Measurements from ENCODE around the gene SHISAL2A.

The SHISAL2A gene

DNA sequence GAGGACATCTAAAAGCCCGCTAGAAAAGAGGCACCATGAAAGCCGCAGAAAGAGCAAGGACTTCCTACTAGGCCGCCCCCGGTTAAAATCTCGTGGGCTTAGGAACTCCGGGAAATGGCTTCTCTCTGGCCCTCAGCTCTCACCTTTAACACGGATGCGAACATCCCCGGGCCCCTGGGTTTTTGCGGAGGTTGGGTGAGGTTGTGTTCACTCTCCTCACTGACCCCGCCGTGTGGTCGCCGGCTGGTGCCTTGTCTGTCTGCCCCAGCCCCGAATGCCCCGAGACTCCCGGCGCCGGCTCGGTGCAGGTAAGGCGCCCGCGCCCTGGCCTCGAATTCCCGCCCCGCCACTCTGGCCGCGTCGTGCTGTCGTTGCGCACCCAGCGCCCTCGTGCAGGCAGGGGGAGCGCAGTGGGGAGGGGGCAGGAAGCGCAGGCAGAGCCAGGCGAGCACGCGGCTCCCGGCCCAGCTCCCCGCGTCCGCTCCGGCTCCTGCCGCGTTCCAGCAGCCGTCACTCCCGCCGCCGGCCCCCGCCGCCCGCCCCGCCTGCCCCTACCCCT is at the start of gene SHISAL2A:
TSS of gene SHISAL2A (plus strand) at position 437 of the 559 bp plus-strand sequence. CDS start 326 bp downstream, outside the sequence.
- DNase-seq (ENCODE audit: insufficient read length, low spot score) (no peak), FAIRE-seq (no peak)

DNA sequence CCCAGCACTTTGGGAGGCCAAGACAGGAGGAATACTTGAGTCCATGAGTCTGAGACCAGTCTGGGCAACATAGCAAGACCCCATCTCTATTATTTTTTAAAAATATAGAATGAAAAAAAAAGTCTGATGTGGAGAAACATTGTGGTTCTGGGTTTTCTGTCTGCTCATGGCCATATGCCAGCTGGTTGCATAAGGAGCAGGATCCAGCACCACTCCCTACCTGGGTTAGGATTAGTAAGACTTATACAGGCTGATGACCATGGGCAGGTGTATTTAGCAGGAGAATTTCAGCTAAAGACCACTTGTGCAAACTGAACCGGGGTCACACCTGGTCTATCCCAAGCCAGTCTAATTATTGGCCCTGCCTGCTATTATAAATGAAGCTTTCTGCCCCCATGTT is 47.5 kb upstream of the SHISAL2A start:
- FAIRE-seq (no peak), DNase-seq (ENCODE audit: insufficient read length, low spot score) (no peak)

DNA sequence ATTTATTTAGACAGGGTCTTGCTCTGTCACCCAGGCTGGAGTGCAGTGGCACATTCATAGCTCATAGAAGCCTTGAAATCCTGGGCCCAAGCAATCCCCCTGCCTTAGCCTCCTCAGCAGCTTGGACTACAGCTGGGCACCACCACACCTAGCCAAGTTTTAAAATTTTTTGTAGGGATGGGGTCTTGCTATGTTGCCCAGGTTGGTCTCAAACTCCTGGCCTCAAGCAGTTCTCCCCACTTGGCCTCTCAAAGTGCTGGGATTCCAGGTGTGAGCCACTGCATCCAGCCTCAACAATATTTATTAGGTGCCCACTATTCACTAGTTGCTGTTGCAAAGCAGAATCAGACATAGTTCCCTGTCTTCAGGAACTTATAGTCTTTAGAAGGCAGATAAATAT is 44.9 kb upstream of the SHISAL2A start:
- FAIRE-seq, result no peak
- no peak for DNase-seq (ENCODE audit: insufficient read length, low spot score)

DNA sequence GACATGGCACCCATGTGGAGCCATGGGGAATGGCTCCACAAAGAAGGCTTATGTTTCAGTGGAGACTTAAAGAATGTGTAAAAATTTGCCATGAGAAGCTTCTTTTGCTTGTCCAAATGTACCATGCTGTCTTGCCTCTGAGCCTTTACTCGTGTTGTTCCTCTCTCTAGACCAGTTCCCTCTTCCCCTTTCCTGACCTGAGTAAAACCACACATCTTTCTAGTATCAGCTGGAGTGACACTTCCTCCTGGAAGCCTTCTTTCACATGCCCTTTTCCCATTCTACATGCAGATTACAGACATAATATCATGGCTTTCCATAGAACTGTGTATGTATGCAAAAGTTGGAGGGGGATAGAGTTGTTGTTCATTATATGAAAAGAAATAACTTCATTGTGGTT is 44.4 kb upstream of the SHISAL2A start:
- FAIRE-seq (no peak), DNase-seq (ENCODE audit: insufficient read length, low spot score) (no peak)

DNA sequence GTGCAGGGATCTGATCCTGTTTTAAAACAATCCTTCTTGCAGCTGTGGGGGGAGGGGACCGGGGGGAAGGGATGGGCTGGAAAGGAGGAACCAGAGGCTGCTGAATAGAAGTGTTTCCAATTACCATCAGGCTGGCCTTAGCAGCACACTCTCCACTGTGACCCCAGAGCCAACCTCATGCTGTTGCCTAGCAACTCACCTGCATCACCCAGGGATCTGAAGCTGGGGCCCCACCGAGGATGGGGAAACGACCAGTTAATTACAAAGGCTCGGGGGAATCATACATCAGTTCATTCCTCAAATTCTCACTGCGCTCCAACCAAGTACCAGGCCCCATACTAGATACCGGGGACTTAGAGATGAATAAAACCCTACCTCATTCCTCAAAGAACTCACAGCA is 42.7 kb upstream of the SHISAL2A start:
- DNase-seq (ENCODE audit: insufficient read length, low spot score) (no peak), FAIRE-seq (no peak)

DNA sequence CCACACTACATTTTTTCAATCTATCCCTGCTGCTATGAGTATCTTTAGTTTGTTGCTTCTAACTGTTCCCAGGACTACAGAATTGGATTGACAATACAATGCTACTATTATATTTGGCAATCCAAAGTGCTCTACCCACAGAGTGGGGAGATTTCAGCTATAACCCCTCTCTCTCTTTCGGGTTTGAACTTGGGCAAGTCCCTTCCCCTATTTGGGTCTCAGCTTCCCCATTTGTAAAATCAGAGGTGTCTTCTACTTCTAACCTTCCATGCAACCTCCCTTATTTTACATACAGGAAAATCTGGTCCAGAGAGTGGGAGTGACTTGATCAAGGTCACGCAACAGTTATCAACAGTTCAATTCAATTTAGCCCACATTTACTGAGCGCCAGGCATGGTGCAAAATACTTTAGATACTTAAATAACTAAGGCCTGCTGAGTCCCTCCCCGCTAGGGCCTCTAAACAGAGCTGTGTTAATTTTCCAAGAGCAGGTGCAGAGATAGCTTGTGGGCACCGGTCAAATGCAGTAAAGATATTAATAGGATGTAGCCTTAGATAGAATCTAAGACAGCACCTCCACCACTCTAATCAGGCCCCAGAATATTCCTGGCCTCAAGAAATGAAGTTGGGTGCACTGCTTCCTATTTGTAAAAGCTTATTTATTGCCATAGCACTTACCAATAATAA is 40.2 kb upstream of the SHISAL2A start:
- FAIRE-seq (no peak), DNase-seq (ENCODE audit: insufficient read length, low spot score) (no peak)

DNA sequence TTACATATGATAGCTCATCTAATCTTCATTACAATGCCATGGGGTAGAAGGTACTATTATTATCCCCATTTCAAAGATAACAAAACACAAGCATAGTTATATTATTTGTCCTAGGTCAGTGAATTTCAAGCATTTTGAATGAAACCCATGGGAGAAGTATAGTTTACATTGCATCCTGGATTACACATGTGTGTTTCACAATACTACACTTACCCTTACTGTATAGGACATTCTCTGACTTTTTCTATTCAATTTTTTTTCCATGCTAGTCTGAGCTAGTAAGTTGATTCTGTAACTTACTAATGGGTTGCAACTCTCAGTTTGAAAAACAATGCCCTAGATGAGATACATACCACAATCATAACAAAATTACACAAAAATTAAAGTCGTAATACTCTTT is 39.5 kb upstream of the SHISAL2A start:
- no peak for DNase-seq (ENCODE audit: insufficient read length, low spot score)
- no peak for FAIRE-seq

DNA sequence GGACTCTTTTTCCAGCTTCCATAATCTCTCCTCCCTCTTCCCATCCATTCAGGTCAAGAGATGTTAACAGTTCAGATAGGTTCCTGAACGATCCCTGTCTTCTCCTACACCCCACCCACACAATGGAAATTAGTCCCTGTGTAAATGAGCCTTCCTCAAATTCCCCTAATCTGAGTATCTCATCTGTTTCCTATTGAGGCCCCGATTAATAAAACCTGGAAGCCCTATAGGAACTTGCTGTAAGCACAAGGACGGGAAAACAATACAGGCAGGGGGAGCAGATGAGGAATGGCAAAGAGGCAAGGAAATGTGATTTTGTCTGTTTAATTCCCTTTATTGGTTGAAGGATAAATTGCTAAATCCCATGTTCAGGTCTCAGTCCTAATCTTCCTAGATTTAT is 37.9 kb upstream of the SHISAL2A start:
- no peak for DNase-seq (ENCODE audit: insufficient read length, low spot score)
- no peak for FAIRE-seq

DNA sequence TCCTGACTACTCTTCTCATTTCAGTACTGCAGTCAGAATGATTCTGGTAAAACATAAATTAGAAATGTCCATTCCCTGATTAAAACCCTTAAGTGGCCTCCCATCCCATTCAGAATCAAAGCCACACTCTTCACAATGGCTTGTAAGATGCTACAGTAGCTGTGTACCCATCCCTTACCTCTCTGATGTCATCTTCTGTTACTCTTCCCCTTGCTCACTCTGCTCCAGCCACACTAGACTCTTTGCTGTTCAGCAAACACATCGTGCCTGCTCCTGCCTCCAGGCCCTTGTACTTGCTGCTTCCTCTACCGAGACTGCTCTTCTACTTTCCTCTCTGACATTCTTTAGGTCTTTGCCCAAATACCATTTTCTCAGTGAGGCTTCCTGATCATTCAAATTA is 35.1 kb upstream of the SHISAL2A start:
- no peak for FAIRE-seq
- no peak for DNase-seq (ENCODE audit: insufficient read length, low spot score)

DNA sequence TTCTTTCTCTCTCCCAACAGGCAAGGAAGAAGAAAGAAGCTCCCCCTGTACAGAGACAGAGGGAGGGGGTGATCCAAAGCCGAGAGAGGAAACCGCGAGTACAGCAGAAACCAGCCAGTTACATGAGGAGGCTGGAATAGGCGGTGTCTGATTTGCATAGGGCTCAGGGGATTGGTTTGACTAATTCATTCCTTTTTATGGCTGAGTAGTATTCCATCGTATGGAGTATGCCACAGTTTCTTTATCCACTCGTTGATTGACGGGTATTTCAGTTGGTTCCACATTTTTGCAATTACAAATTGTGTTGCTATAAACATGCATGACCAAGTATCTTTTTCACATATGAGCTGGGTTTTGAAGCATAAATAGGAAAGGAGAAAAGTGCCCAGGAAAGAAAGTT is 34.2 kb upstream of the SHISAL2A start:
- FAIRE-seq (no peak), DNase-seq (ENCODE audit: insufficient read length, low spot score) (no peak)

DNA sequence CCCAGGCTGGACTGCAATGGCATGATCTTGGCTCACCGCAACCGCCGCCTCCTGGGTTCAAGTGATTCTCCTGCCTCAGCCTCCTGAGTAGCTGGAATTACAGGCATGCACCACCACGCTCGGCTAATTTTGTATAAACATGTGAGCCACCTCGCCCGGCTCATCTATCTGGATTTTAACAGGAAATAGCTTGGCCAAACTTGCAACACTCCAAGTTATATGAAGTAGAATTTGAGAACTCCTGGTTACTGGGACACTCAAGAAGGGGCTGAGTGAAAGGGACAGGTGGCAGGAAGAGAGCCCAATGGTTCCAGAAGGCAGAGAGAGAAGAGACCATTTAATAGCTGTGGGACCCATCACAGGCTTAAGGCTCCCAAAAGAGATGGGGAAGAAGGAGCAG is 33.7 kb upstream of the SHISAL2A start:
- FAIRE-seq, result no peak
- no peak for DNase-seq (ENCODE audit: insufficient read length, low spot score)

DNA sequence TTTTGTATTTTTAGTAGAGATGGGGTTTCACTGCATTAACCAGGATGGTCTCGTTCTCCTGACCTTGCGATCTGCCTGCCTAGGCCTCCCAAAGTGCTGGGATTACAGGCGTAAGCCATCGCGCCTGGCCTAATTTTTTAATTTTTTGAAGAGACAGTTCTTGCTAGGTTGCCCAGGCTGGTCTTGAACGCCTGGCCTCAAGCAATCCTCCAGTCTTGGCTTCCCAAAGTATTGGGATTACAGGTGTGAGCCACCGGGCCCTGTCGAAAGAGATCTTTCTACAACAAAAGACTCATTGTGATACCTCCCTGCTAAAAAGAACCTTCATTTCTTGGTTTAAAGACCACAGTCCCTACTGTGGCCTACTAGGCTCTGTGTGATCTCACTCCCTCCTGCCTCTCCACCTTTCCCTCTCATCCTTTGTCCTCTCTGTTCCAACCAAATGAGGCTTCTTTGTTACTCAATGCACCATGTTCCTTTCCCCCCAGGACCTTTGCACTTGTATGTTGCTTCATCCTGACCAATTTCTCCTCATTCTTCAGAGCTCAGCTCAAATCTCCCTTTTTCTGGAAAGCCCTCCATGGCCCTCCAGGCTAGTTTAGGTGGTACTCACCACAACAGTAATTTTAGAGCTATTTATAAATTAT is 32.3 kb upstream of the SHISAL2A start:
- DNase-seq (ENCODE audit: insufficient read length, low spot score), result no peak
- no peak for FAIRE-seq

DNA sequence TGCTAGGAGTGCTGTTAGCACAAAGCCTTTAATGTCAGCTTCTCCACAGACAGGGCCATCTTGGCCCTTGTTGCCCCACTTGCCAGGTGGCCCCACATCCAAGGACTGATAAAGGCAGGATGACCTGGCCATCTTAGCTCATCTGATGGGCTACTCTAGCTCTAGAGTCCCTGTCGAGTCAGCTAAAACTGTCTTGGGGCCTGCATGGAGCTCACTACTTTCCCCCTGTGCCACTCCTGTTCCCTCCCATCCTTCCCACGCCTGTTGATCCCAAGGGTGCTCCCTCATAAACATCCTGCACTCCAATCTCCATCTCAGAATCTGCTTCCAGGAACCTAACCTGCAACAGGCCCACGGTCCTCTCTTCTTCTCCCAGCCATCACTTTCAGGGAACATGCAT is 31.4 kb upstream of the SHISAL2A start:
- no peak for DNase-seq (ENCODE audit: insufficient read length, low spot score)
- FAIRE-seq, result no peak

DNA sequence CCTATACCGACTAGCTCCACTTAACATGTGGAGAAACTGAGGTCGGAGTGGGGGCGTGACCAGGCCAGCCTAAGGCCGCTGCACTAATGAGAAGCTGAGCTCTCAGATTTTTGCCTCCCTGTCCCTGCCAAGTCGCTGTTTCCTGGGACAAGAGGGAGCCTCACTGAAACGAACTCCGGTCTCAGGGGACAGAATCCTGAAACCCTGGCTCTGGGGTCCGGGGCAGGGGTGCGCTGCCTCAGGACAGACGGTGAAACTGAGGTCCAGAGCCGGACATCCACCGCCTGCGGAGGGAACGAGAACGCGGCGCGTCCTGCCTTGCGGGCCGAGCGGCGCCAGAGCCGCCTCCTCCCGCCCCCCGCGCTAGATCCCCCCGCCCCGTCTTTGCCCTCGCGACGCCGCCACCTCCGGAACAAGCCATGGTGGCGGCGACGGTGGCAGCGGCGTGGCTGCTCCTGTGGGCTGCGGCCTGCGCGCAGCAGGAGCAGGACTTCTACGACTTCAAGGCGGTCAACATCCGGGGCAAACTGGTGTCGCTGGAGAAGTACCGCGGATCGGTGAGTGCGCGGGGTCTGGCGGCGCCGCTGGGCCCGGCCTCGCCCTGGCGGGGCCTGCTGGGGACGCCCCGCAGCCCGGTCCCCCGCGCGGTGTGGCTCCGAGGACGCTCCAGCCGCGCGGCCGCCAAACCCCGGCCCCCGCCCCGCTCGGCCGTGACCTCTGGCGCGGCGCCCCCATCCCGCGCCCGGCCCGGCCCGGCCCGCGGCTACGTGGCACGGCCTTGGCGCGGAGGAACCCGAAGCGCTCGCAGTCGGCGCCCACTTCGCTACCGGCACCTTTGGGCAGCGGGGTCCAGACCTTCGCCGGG is 30.7 kb upstream of the SHISAL2A start, which contains the start of gene GPX7:
TSS of gene GPX7 (plus strand) at position 381 of the 865 bp plus-strand sequence. CDS start at position 420, 39 bp downstream.
- FAIRE-seq (no peak), DNase-seq (ENCODE audit: insufficient read length, low spot score) (no peak)

DNA sequence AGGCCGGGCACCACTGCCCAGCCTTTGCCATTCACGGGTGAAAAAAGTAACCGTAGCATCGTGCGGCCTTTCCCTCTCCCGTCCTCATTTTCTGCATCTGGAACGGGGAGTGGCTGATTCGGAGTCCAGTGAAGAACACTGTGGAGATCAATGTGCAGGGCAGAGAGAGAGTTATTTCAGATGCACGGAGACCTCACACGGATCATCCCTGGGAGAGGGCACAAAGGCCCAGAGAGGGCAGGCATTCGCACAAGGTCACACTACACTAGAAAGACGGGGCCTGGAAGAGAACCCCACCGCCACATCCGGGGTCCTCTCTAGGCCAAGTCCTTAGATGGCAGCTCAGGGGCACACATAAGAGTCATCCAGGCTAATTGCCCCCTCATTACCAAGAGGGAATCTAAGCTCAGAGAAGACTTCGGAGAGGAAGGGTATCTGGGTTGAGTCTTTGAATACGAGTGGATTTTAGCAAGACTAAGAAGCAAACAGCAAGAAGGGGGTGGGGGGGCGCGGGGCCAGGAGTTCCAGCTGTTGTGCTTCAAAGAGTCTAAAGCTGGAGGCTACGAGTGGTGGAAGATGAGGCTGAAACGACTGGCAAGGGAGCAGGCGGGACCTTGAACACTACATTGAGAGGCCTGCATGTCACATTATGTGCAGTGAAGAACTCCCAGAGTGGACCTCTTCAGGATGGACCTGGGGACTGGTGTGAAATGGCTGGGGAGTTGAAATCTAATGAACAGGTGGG is 29.9 kb upstream of the SHISAL2A start:
- no peak for FAIRE-seq

DNA sequence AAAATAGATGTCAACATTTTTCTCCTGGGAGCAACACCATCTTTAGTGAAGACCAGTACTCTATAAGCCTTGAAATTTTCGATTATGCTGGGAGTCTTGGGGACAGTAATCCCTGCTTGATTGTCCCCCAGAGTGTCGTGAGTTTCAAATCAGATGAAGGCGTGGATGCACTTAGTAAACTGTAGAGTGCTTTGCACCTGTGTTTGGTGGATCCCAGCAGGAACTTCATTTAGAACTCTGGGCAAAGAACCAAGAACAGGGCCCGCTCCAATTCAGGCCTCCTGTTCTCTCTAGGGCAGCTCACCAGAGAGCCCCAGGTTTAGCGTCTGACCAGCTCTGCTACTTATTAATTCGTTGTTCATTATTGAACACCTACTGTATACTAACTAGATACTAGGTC is 29.3 kb upstream of the SHISAL2A start:
- DNase-seq (ENCODE audit: insufficient read length, low spot score) (no peak), FAIRE-seq (no peak)

More for the DNA sequence above, 29.9 kb upstream of the SHISAL2A start:
- DNase-seq (ENCODE audit: insufficient read length, low spot score), result no peak

DNA sequence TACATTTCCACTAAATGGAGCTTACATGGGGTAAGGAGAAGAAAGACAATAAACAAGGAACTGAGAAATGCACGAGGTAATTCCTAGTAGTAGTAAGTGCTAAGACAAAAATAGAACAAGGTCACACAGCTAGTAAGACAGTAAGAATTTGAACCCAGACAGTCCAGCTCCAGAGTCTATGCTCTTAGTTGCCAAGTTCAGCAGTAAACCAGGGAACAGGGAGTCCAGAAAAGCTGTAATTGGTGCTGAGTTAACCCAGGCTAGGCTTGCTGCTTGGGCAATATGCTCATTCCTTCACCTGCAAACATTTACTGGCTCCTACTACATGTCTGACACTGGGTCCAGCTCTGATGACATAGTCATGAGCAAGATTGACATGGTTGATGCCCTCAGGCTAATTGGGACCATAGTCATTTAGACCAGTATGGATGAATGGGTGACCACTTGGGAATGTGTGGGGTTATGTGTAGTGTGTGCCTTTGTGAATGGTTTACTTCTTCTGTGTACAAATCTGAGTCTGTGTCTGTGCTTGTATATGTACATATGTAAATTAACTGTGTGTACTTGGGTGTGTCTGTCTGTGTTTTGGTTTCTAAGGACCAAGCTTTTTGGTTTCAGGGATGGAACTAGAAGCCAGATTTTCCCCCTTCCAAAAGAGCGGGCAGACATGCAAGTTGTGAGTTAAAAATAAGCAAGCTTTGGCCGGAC is 28.8 kb upstream of the SHISAL2A start:
- DNase-seq (ENCODE audit: insufficient read length, low spot score) (no peak), FAIRE-seq (no peak)

DNA sequence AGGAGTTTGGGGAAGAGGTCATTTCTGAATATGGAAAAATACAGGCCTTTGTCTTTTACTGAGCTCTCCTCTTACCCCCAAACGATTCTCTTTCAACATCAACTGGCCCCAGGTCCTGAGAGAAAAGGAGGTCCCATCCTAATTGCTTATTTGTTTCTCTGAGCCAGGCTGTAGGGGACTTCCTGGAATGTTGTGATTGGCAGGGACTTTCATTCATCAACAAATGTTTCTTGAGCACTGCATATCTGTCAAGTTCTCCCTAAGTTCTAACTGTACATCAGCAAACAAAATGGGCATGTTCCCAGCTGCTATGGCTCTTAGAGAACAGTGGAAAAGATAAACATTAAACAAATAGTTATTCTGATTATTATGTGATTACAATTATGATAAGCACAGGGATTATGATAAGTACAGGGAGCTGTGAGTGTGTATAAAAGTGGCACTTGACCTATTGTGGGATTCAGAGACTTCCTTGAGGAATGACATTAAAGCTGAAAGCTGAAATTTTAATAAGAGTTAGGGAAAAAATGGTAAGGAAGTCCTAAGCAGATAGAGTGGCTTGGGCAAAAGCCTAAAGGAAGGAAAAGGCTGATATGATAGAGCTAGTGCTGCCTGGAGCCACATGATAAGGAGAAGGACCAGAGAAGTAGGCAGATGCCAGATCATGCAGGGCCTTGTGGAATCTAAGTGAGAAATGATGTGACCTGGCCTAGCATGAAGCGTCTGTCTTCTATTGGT is 19.2 kb upstream of the SHISAL2A start:
- FAIRE-seq (no peak), DNase-seq (ENCODE audit: insufficient read length, low spot score) (no peak)

DNA sequence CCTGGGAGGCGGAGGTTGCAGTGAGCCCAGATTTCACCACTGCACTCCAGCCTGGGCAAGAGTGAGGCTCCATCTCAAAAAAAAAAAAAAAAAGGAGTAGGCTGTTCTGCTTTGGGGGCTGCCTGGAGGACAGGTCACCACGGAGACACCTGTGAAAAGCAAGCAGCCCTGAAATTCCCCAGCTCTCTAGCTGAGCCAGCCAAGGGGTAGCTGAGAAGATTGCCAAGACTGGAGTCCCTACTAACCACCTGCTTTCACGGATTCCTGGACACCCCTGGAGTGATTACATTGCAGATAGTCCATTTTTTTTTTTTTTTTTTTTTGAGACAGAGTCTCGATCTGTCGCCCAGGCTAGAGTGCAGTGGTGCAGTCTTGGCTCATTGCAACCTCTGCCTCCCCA is 18.3 kb upstream of the SHISAL2A start:
- FAIRE-seq (no peak), DNase-seq (ENCODE audit: insufficient read length, low spot score) (no peak)
